Measurements from ENCODE around the gene HOXB8.

The HOXB8 gene

DNA sequence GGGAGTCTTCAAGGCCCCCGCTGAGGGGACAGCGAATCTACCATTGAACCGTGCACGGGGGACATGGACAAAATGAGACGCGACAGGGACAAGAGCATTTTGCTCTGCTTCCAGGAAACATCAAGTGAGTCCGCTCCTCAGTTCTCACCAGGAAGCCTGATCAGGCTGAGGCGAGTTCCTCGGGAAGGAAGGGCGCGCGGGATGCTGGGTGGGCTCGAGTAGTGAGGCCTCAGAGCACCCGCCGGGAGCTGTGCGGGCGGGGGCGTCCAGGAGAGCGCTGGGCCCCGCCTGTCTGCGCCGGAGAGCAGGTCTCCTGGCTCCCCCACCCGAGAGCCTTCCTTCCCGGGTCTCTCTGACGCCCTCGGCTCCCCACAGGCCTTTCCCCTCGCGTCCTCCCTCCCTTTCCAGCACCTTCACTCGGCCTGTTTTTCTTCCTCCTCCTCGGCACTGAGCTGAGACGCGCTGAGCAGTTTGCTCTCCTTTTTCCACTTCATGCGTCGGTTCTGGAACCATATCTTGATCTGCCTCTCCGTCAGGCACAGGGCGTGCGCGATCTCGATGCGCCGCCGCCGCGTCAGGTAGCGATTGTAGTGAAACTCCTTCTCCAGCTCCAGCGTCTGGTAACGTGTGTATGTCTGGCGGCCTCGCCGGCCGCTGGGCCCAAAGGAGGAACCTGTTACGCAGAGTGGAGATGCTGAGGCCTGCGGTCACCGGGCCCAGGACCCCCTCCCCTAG is 18.9 kb downstream of the HOXB8 start:
- FAIRE-seq (peak; percentile 40), DNase-seq (ENCODE audit: insufficient read length) (no peak)
- TF ChIP-seq POLR2AphosphoS5 (IDR thresholded peaks at IDR 0.05; ENCODE audit: low read depth, low read length): no peak
- no peak for TF ChIP-seq POLR2A (IDR thresholded peaks at IDR 0.05; ENCODE audit: low read depth, low read length)
- no peak for TF ChIP-seq TAF1 (IDR thresholded peaks at IDR 0.05; ENCODE audit: borderline replicate concordance, low read depth, low read length)

DNA sequence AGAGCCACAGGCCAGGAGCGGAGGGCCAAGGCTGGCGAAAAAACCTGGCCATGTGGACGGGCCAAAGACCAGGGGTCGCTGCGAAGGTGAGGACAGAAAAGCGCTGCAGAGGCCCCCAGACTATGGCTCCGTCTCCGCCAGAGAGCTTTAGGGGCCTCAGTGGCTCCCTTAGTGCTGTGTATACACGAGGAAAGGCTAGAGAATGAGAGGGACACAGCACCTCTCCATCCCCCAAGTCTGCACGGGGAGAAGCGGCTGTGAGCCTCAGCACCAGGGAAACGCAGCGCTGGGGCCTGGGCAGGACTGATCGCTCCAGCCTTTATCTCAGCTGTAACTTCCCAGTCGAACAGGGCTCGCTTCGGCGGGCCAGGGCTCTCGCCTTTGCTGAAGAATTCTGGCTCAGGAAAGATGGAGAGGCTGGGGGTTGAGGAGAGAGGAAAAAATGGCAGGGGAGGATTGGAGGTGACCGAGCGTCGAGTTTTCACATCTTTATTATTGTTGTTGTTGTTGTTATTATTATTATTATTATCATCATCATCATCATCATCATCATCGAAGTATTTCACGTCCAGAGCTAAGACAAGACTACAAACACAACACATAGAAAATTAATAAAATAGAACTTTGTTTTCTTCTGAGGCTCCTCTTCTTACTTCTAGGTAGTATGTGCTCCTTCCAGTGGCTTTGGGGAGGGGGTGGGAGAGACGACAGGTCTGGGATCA is 19.7 kb downstream of the HOXB8 start:
- TF ChIP-seq POLR2A (IDR thresholded peaks at IDR 0.05; ENCODE audit: low read depth, low read length) (no peak), TAF1 (IDR thresholded peaks at IDR 0.05; ENCODE audit: borderline replicate concordance, low read depth, low read length) (no peak), POLR2AphosphoS5 (IDR thresholded peaks at IDR 0.05; ENCODE audit: low read depth, low read length) (no peak)
- FAIRE-seq (no peak), DNase-seq (ENCODE audit: insufficient read length) (no peak)

GRCh38 chr17:48594538-48595277 is 20.4 kb downstream of the HOXB8 start:
- DNase-seq (ENCODE audit: insufficient read length): no peak
- TF ChIP-seq POLR2AphosphoS5 (IDR thresholded peaks at IDR 0.05; ENCODE audit: low read depth, low read length): no peak
- TF ChIP-seq POLR2A (IDR thresholded peaks at IDR 0.05; ENCODE audit: low read depth, low read length): no peak
- no peak for TF ChIP-seq TAF1 (IDR thresholded peaks at IDR 0.05; ENCODE audit: borderline replicate concordance, low read depth, low read length)
- no peak for FAIRE-seq

DNA sequence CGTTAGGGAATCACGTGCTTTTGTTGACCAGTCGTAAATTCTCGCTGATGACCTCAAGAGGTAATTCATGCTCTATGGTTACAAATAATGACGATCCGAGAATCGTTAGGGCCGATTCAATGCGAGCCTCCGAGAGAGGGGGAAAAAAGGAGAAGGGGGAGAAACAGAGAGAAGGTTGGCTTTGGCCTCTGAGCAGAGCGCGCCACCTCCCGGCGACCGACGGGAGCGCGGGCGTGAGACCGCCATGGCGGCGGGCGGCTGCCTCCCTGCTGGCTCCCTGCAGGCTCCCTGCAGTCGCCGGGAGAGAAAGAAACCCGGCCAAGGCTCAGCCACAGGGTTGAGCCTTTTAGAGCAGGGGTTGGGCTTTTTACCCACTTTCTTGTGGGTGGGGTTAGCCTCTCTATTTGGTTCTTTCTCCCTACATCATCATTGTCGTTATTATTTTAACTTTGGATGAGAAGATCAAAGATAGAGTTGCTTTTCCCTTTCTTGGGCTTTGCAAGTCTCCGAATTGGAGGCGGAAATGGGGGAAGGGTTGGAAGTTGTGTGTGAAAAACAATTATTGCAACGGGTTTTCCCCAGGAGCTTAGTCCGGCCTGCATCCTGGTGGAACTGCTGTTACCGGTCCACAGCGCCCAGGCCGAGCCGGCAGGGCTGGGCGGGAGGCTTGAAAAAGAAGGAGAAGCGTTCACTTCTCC is 21.1 kb downstream of the HOXB8 start:
- FAIRE-seq (peak; percentile 88), DNase-seq (ENCODE audit: insufficient read length) (peak; percentile 91)
- TF ChIP-seq TAF1 (IDR thresholded peaks at IDR 0.05; ENCODE audit: borderline replicate concordance, low read depth, low read length) (no peak), POLR2AphosphoS5 (IDR thresholded peaks at IDR 0.05; ENCODE audit: low read depth, low read length) (no peak), POLR2A (IDR thresholded peaks at IDR 0.05; ENCODE audit: low read depth, low read length) (no peak)

DNA sequence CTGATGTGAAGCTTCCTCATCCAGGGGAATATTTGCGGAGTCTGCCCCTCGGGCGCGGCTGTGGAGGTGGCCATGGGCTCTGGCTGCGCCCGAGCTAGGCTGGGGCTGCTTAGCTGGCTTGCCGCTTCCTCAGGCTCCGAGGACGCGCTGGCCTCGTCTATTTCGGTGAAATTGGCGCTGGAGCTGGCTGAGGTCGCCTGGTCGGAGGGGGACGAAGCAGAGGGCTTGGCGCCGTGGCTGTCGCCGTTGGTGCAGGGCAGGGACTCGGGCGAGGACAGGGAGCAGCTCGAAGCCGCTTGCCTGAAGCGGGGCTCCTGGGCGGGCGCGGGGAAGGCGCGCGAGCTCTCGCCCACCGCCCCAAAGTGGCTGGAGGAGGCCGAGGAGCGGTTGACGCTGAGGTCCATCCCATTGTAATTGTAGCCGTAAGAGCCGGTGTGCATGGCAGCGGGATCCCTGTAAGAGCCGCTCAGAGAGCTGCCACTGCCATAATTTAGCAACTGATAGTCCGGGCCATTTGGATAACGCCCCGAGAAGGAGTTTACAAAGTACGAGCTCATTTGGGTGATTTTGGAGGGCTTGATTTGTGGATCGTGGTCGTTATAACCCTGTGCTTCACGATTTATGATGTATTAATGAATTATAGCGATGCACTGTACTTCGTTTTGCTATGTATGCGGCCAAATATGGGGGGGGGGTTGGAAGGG is 21.8 kb downstream of the HOXB8 start, which contains the start of gene HOXB5:
Gene HOXB5, minus strand, starts transcription at position 654 of the 704 bp plus-strand sequence. Its CDS starts 97 bp downstream, at position 557.
- peak; percentile 89 for FAIRE-seq
- DNase-seq (ENCODE audit: insufficient read length): no peak
- no peak for TF ChIP-seq POLR2A (IDR thresholded peaks at IDR 0.05; ENCODE audit: low read depth, low read length)
- no peak for TF ChIP-seq POLR2AphosphoS5 (IDR thresholded peaks at IDR 0.05; ENCODE audit: low read depth, low read length)
- TF ChIP-seq TAF1 (IDR thresholded peaks at IDR 0.05; ENCODE audit: borderline replicate concordance, low read depth, low read length): no peak

GRCh38 chr17:48592577-48592976 is 22.5 kb downstream of the HOXB8 start:
- DNase-seq (ENCODE audit: insufficient read length) (no peak), FAIRE-seq (peak; percentile 38)
- TF ChIP-seq POLR2A (IDR thresholded peaks at IDR 0.05; ENCODE audit: low read depth, low read length) (no peak), TAF1 (IDR thresholded peaks at IDR 0.05; ENCODE audit: borderline replicate concordance, low read depth, low read length) (no peak), POLR2AphosphoS5 (IDR thresholded peaks at IDR 0.05; ENCODE audit: low read depth, low read length) (no peak)

GRCh38 chr17:48592057-48592514 is 23.0 kb downstream of the HOXB8 start:
- TF ChIP-seq POLR2AphosphoS5 (IDR thresholded peaks at IDR 0.05; ENCODE audit: low read depth, low read length): no peak
- TF ChIP-seq TAF1 (IDR thresholded peaks at IDR 0.05; ENCODE audit: borderline replicate concordance, low read depth, low read length): no peak
- TF ChIP-seq POLR2A (IDR thresholded peaks at IDR 0.05; ENCODE audit: low read depth, low read length): no peak
- no peak for DNase-seq (ENCODE audit: insufficient read length)
- FAIRE-seq: no peak

GRCh38 chr17:48591255-48592056 is 23.6 kb downstream of the HOXB8 start:
- DNase-seq (ENCODE audit: insufficient read length): no peak
- no peak for FAIRE-seq
- TF ChIP-seq POLR2AphosphoS5 (IDR thresholded peaks at IDR 0.05; ENCODE audit: low read depth, low read length) (no peak), POLR2A (IDR thresholded peaks at IDR 0.05; ENCODE audit: low read depth, low read length) (no peak), TAF1 (IDR thresholded peaks at IDR 0.05; ENCODE audit: borderline replicate concordance, low read depth, low read length) (no peak)

DNA sequence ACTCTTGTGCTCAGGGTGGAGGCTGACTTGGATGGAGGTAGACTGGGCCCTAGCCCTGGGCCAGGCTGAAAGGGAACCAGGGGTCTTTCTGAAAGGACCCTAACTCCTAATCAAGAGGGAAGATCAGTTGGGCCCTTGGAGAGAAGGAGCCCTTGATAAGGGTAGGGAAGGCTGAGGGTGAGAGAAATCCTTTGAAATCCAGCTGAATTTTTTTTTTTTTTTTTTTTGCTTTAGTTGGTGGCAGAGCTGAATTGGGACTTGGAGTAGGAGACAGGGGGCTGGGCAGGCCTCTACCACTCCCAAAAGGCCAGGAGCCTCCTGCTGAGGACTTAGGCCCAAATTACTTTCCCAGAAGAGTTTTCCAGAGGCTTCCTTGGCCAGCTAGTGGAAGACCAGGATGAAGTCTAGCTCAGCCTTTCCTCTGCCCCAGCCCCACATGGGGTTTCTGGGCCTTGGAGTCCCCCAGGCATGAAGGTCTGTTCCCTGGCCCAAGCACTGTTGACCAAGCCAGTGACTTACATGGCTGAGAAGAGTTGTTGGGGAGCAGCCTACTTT is 24.4 kb downstream of the HOXB8 start:
- FAIRE-seq (no peak), DNase-seq (ENCODE audit: insufficient read length) (no peak)
- no peak for TF ChIP-seq POLR2AphosphoS5 (IDR thresholded peaks at IDR 0.05; ENCODE audit: low read depth, low read length)
- no peak for TF ChIP-seq POLR2A (IDR thresholded peaks at IDR 0.05; ENCODE audit: low read depth, low read length)
- TF ChIP-seq TAF1 (IDR thresholded peaks at IDR 0.05; ENCODE audit: borderline replicate concordance, low read depth, low read length): no peak

Data from GM12892 (cell line).